GDM1 (cell line): ENCODE measurements around the gene LRCH1.

ENCODE experiments used
- DNase-seq: peaks from one replicate; lab custom pipeline; 2025; lab: John Stamatoyannopoulos, UW

The LRCH1 gene

DNA sequence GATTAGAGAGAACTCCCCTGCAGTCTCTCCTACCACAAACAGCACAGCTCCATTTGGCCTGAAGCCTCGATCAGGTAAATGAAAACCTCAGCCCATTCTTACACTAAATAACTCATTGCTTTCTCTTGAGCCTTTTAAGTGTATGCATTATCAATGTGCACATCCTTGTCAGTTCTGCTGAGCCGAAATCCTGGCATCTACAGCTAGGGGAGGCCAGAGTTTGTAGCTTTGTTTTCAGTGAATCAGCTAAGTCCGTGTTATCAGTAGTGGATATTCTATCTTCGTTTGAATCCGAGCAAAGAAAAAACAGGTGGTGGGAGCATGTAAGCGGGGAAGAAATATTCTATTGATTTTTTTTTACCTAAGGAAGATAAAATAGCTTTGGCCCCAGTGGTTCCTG is 159.6 kb downstream of the LRCH1 start:
- no peak for DNase-seq

DNA sequence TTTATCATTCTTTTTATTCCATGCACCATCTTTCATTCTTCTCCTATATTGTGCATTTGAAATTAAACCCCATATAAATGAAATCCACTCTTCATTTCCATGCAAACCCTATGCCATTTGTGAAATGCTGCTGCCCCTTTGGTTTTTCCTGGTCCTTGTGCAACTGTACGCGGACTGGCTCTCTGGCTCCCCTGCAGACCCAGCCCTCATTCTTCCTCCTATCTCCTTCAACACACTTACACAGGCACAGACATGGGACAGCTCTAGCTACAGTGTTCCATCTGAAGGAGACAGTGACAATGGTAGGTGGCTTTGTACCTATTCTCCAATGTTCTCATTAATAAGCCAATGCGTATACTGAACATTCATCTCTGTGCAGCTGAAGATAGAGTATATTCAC is 162.4 kb downstream of the LRCH1 start:
- no peak for DNase-seq

GRCh38 chr13:46716821-46717220 is 163.9 kb downstream of the LRCH1 start:
- no peak for DNase-seq

DNA sequence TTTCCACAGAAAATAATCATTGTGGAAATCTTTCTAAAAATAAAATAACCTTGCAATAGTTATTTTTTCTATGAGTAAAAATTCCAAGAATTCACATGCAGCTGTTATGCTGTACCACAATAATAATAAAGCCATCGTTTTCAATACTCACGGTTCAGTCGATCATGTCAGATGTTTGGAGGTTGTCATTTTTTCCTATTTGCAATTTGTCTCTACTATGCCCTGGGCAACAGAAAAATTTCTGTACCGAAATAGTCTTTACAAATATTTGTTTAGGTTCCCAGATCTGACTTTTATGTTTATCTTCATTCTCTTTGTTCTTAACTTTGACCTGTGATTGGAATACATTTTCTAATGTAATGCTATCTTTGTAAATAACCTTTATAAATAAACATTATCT is 164.3 kb downstream of the LRCH1 start:
- no peak for DNase-seq

- DNase-seq = no peak
Observed at GRCh38 chr13:46717856-46718255, 164.9 kb downstream of the LRCH1 start.

DNA sequence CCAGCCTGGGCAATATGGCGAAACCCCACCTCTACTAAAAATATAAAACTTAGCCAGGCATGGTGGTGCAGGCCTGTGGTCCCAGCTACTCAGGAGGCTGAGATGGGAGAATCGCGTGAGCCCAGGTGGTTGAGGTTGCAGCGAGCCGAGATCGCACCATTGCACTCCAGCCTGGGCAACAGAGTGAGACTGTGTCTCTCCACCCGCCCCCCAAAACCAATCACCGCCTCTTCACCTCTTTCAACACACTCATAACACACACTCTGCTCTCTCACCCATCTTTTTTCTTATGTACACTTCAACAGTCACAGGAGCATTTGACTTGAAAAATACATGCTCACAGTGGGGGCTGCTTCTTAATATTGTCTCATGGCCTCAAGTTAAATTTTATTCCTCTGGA is 167.2 kb downstream of the LRCH1 start:
- DNase-seq = no peak

DNA sequence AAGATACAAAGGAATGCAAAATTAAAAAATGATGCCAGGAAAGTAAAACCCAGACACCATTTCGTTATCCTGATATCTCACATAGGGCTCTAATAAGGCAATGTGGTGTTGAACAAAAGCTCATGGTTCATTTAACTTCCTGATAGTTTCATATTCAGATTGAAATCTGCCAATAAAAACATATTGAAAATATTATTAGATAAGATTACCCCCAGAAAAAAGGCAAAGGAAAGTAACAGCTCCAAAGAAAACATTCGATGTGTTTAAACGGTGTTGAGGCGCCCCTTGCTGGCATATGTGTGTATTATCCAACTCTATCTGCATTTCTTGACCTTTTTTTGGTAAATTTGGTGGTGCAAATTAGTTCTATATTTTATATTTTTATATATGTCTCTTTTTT is 168.1 kb downstream of the LRCH1 start:
- DNase-seq = no peak

DNA sequence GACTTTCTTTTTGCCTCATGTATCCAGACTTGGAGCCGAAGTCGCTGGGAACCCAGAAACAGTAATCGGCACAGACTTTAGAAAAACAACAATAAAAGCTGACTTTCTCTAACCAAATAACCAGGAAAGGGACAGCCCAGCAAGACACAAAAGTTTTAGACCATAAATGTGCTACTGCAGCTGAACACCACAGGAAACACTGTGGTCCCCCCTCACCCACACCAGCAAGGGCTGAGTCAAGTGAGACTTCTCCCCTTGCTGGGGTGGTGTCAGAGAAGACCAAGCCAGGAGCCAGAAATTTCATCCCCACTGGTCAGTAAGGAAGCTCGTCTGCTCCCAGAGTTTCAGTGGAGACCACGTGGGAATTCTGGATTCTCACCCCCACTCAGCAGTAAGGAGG is 173.4 kb downstream of the LRCH1 start:
- peak; percentile 27 for DNase-seq

- DNase-seq = no peak
Observed at GRCh38 chr13:46728777-46729176, 175.8 kb downstream of the LRCH1 start.

DNA sequence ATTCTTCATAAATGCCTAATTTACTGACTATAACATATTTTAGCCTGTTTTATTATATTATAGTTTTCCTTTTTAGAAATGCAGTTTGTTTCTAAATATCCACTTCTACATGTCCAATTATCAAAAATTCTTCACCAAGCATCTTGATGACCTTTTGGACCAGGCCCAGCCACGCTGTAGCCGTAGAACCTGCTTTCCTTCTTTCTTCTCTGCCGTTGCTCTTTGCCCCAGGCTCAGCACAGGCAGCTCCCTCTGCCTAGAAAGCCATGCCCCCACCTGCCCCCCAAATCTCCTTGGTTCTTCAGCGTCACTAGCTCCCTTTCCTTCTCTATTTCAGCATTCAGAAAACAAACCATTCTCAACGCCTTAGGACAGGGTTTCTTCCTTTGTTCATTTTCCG is 178.6 kb downstream of the LRCH1 start:
- no peak for DNase-seq

DNA sequence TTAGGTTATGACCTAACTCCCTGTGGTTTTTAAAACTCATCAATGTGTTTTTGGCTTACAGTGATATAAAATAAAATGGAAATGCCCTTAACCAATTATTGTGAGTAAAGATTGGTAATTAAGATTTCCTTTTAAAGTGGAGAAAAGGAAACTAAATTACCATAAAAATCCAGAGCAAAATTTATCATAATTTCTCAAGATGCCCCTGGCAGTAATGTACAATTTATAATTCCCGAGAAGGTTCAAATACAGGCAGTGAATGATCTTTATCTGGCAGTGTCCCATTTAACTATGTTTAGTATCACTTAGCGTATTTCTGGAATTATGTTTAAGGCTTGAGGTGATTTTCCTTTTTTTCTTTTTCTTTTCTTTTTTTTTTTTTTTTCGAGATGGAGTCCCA is 182.5 kb downstream of the LRCH1 start:
- no peak for DNase-seq

DNA sequence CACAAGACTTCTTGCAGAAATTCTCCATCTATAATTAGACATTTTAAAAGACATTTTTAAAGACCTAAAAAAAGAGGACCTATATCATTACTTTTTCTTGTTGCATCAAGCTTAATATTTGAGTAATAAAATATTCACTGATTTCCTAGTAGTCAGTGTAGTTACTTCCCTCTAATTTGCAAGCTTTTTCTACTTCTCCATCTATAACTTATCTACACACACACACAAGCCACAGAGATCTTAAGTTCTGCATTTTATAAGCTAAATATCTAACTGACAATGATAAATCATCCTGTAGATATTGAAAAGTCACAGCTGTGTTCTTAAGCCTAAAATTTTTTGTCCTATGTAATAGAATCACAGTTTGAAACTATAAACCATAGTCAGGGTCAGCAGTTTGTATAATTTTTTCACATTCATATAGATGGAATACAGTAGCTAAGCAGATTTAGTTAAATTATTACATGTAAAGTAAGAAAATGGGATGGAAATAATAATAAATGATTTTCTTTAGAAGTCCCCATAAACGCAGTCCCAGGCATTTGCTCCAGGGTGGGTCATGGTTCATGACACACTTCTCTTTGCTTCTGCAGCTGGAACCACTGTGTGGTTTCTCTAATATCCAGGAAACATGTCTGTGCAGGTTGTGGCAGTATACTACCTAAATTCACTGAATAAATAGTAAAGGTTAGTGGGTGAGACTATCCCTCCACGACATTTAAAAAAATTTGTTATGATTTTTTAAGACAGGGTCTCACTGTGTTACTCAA is 183.8 kb downstream of the LRCH1 start:
- DNase-seq = peak; percentile 48

- DNase-seq = no peak
Observed at GRCh38 chr13:46738055-46738454, 185.1 kb downstream of the LRCH1 start.

- no peak for DNase-seq
Observed at GRCh38 chr13:46738766-46739165, 185.8 kb downstream of the LRCH1 start.

DNA sequence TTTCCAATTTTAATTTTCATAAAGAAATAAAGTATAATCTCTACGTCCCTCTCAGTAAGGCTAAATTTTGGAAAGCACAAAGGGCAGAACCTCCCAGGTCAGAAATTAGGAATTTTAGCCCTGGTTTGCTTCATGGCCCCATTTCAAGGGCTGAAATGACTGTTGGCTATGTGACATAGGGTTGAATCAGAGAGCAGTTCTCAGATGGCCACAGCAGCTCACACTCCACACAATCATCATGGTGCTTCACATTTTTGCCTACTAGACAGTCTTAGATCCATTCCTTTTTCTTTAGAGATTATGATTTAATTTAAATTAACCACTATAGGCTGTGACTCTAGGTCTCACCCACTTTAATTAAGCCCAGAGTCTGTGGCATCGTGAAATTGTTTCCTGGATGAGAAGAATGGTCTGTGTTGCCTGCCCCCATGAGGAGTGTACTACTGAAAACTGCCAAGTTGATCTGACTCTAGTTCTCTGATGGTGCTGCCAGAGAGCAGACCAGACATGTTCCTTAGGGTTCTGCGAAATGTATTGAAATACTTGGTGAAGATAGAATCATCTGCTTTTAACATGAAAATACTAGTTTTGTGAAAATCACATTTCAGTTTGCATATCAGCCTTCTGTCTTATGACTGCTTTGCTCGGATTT is 186.6 kb downstream of the LRCH1 start:
- no peak for DNase-seq

DNA sequence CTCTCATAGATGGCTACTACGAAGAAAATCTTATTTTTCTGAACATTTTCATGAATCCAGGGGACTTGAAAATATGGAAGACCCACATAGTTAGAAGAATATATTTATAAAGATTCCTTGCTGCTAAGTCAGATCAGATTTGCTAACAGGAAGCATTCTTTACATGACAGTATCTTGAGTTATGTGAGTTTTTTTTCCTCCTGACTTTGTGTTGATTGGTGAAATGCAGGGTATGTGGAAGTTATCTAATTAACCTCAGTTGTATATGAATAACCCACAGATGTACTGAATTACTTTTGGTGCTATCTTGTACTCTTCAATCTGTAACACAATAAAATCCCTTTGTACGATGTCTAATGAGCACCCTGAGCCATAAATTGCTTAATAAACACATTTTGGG is 190.2 kb downstream of the LRCH1 start:
- DNase-seq = no peak

DNA sequence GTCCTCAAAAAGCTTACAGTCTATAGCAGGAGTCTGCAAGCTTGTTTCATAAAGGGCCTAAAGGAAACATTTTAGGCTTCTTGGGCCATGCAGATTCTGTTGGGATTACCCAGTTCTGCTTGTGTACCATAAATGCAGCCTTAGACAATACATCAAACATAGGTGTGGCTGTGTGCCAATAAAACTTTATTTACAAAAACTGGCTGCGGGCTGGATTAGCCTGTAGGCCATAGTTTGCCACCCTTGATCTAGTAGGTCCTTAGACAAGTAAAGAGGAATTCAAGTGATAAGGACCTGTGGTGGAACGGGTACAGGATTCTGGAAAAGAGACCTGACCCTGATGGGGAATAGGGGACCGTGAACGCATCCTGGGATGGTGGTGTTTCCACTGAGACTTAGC is 192.1 kb downstream of the LRCH1 start:
- DNase-seq = no peak

DNA sequence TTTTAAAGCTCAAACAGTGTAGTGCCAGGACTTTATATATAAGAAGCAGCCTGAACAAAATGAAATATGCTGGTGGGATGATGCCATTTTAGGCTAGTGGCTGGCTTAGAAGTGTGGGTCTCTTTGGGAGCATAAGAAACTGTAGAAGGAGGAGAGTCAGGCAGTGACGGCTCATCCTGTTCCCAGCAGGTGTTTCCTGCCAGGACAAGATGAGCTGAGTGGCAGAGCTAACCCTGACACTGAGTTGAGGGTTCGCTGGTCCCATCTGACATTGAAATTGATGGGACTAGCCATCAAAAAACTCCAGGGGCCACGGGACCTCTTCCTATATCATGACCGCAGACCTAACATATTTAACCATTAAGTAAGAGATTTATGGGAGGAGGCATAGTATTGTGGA is 192.7 kb downstream of the LRCH1 start:
- no peak for DNase-seq

- DNase-seq = no peak
Observed at GRCh38 chr13:46747031-46747820, 194.3 kb downstream of the LRCH1 start.

DNA sequence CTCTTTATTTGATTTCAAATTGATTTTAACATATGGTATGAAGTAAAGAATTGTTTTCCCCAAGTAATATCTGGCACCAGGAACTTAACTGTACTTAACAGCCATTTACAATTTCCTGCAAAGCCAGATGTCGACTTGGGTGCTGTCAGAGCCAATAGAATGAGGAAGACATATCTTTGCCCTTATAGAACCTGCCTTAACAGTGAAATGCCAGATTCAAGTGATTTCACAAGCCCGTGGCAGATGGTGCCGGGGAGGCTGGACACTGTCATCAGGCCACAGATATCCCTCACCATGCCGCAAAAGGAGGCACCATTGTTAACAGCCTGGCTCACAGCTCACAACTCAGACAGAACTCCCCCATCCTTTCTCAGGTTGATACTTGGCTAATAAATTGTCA is 195.3 kb downstream of the LRCH1 start:
- DNase-seq = no peak

- DNase-seq = no peak
Observed at GRCh38 chr13:46749951-46750350, 197.0 kb downstream of the LRCH1 start.

DNA sequence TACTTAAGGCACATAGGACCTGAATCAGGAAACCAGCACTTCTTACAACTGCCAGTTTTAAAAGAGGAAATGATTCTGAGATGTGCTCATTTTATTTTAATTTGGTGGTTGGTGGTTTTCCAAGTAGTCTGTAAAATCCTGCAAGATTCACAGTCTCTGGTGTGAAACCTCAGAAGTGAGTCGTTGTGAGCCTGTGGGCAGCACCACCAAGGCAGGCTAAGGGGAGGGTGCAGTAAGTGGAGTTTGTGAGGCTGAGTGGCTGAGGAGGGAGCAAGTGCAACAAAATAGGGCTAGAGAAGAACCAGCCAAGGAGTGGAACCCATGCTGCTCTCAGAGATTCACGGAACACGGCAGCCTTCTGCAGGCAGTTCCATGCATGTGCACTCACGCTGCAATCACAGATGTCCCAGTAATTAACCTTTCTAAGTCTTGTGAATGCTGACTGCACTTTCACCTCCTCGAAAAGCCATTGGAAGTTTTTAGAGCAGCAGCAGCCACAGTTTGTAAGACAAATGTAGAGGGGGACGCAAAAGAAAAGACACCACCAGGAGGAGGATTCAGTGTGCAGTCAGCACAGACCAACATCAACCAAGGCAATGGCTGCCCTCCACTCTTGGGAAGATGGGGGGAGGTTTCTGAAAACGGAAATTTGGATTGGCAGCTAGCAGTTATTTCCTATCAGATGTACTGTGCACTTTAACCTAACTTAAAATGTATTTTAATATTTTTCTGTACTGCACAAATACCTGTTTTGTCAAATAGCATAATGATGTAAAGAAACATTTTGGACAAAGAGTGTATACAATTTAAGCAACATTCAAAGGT is 199.1 kb downstream of the LRCH1 start:
- DNase-seq = peak; percentile 51
